ENCODE measurements around the gene TFDP1.

TFDP1 gene

DNA sequence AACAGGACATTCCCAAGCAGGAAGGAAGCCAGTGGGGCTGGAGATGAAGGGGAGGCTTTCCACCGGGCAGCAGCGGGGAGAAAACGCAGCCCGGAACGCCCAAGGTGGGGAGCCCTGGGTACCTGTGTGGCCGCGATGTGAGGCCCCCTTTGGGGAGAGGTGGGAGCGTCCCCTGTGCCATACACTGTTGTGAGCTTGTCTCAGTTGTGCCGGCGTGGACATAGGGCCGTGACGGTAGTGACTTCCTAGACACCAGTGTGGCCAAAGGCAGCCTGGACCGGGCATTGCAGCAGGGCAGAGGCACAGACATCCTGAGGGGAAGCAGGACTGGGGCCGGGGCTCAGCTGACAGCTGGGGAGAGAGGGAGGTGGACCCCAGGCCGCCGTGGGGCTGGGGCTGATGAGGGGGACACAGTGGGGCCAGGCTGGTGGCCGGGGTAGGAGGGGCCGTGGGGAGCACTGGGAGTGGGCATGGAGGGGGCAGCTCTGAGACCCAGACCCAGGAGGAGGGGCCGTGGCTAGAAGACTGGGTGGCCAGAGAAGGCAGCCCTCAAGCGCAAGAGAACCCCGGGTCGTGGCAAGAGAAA, 38.5 kb upstream of the TFDP1 start:
- TF ChIP-seq, protein P1, sequence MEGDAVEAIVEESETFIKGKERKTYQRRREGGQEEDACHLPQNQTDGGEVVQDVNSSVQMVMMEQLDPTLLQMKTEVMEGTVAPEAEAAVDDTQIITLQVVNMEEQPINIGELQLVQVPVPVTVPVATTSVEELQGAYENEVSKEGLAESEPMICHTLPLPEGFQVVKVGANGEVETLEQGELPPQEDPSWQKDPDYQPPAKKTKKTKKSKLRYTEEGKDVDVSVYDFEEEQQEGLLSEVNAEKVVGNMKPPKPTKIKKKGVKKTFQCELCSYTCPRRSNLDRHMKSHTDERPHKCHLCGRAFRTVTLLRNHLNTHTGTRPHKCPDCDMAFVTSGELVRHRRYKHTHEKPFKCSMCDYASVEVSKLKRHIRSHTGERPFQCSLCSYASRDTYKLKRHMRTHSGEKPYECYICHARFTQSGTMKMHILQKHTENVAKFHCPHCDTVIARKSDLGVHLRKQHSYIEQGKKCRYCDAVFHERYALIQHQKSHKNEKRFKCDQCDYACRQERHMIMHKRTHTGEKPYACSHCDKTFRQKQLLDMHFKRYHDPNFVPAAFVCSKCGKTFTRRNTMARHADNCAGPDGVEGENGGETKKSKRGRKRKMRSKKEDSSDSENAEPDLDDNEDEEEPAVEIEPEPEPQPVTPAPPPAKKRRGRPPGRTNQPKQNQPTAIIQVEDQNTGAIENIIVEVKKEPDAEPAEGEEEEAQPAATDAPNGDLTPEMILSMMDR (IDR thresholded peaks at IDR 0.05; ENCODE audit: insufficient read depth, low read length), result no peak
- no peak for TF ChIP-seq SPI1 (IDR thresholded peaks at IDR 0.05; ENCODE audit: borderline replicate concordance, low read depth)
- TF ChIP-seq REST (IDR thresholded peaks at IDR 0.05; ENCODE audit: insufficient replicate concordance, low read depth), result no peak
- TF ChIP-seq POLR2AphosphoS5 (IDR thresholded peaks at IDR 0.05; ENCODE audit: low read depth), result no peak
- no peak for TF ChIP-seq GABPA (IDR thresholded peaks at IDR 0.05; ENCODE audit: low read depth)
- no peak for DNase-seq (ENCODE audit: low read depth in 1 of 2, low spot score in 1 of 2)
- Histone ChIP-seq H3K27me3 (ENCODE audit: insufficient read depth, poor library complexity, severe bottlenecking) (no peaks in the 10 kb centered on the region), H3K27ac (replicated peaks) (no peak overlapping the region), H3K4me3 (replicated peaks; ENCODE audit: insufficient read depth, low read length) (no peak overlapping the region)

DNA sequence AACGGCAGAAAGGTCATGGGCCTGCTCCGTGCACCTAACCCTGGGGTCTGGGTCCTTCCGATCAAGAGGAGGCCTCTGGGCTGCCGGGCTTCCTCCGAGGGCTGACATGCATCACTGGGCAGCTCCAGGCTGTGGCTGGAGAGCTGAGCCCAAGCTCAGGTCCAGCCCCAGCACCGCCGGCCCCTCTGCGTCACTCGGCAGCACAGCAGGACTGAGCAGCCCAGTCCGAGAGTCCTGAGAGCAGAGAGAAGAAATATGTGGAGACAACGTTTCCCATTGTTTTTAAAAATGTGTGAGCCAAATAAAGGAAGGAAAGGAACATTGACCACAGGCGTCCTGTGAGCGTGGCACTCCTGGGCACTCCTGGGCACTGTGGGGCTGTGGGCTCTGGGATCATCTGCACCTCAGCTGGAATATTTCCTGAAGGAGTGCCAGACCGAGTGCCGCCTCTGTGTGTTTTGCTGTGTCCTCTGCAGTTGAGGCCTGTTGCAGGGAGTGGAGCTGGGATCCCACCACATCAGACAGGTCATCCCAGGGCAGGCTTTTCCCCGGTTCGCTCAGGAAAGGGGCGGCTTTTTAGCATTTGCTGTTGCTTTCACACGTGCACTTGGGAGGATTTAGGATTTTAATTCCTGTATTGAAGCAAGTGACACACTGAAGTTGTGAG, 37.8 kb upstream of the TFDP1 start:
- DNase-seq (ENCODE audit: low read depth in 1 of 2, low spot score in 1 of 2), result no peak
- H3K27me3 ChIP-seq (ENCODE audit: insufficient read depth, poor library complexity, severe bottlenecking), result no peaks in the 10 kb centered on the region
- no peak for TF ChIP-seq SPI1 (IDR thresholded peaks at IDR 0.05; ENCODE audit: borderline replicate concordance, low read depth)
- TF ChIP-seq POLR2AphosphoS5 (IDR thresholded peaks at IDR 0.05; ENCODE audit: low read depth), result no peak
- TF ChIP-seq, protein P1 (IDR thresholded peaks at IDR 0.05; ENCODE audit: insufficient read depth, low read length), result no peak
- no peak for TF ChIP-seq GABPA (IDR thresholded peaks at IDR 0.05; ENCODE audit: low read depth)
- TF ChIP-seq REST (IDR thresholded peaks at IDR 0.05; ENCODE audit: insufficient replicate concordance, low read depth), result no peak
- no peak overlapping the region for H3K27ac ChIP-seq (replicated peaks)
- no peak overlapping the region for H3K4me3 ChIP-seq (replicated peaks; ENCODE audit: insufficient read depth, low read length)

- DNase-seq (ENCODE audit: low read depth in 1 of 2, low spot score in 1 of 2), result no peak
- no peak for TF ChIP-seq SPI1 (IDR thresholded peaks at IDR 0.05; ENCODE audit: borderline replicate concordance, low read depth)
- TF ChIP-seq REST (IDR thresholded peaks at IDR 0.05; ENCODE audit: insufficient replicate concordance, low read depth), result no peak
- TF ChIP-seq POLR2AphosphoS5 (IDR thresholded peaks at IDR 0.05; ENCODE audit: low read depth), result no peak
- no peak for TF ChIP-seq GABPA (IDR thresholded peaks at IDR 0.05; ENCODE audit: low read depth)
- TF ChIP-seq, protein P1 (IDR thresholded peaks at IDR 0.05; ENCODE audit: insufficient read depth, low read length), result no peak
- H3K27ac ChIP-seq (replicated peaks), result no peak overlapping the region
- H3K27me3 ChIP-seq (ENCODE audit: insufficient read depth, poor library complexity, severe bottlenecking), result no peaks in the 10 kb centered on the region
- no peak overlapping the region for H3K4me3 ChIP-seq (replicated peaks; ENCODE audit: insufficient read depth, low read length)
Observed at GRCh38 chr13:113547238-113547971, 37.1 kb upstream of the TFDP1 start.

All from HL-60 (cell line).